BE2C (cell line): Measurements from ENCODE around the gene APRT.

ENCODE experiments used
- DNase-seq: peaks from one replicate; pipeline ENCODE4 v3.0.0-alpha.2; 2020
- H3K27me3 ChIP-seq: fragments of 250-450 bp; sonication (Bioruptor Pico); 2 replicates; pipeline ENCODE4 v1.5.1; 2020; ENCODE audit warnings: mild to moderate bottlenecking
- H3K36me3 ChIP-seq: fragments of 250-450 bp; sonication (Bioruptor Pico); 2 replicates; pipeline ENCODE4 v1.5.1; 2020; ENCODE audit warnings: mild to moderate bottlenecking
- H3K4me1 ChIP-seq: fragments of 250-450 bp; sonication (Bioruptor Pico); 2 replicates; pipeline ENCODE4 v1.5.1; 2020
- H3K4me3 ChIP-seq: 2 replicates; pipeline ENCODE4 v1.5.1; 2011; ENCODE audit warnings: low read depth, low read length
- H3K9me3 ChIP-seq: fragments of 250-450 bp; sonication (Bioruptor Pico); 2 replicates; pipeline ENCODE4 v1.5.1; 2020
- CTCF ChIP-seq: IDR thresholded peaks from 2 replicates; pipeline ENCODE4 v1.5.1; 2012; ENCODE audit warnings: mild to moderate bottlenecking, low read depth, low read length

The APRT gene

DNA sequence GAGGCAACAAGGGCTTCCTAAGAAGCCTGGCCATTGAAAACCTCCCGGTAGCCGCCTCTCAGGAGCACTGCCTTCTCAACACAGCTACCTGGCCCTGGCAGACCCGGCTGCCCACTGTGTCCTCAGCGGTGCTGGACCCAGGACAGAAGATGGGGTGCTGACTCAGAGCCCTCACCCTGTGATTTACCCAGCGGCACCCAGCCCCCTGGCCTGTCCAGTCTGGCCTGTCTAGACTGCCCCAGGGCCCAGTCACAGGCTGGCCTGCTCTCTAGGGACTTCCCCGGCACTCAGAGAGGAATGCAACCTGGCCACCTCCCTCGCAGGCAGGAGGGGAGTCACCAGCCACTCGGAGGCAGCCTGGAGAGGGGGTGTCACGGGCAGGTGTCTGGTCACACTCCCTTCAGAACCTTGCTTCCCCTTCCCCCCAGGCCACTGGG, 46.8 kb downstream of the APRT start:
- H3K27me3 ChIP-seq, result peaks cover 2% of the 10 kb centered on the region
- no peaks in the 10 kb centered on the region for H3K36me3 ChIP-seq
- H3K4me1 ChIP-seq, result peaks cover 14% of the 10 kb centered on the region
- H3K4me3 ChIP-seq, result no peak overlapping the region
- TF ChIP-seq CTCF, result no peak
- no peak for DNase-seq
- H3K9me3 ChIP-seq, result no peaks in the 10 kb centered on the region

DNA sequence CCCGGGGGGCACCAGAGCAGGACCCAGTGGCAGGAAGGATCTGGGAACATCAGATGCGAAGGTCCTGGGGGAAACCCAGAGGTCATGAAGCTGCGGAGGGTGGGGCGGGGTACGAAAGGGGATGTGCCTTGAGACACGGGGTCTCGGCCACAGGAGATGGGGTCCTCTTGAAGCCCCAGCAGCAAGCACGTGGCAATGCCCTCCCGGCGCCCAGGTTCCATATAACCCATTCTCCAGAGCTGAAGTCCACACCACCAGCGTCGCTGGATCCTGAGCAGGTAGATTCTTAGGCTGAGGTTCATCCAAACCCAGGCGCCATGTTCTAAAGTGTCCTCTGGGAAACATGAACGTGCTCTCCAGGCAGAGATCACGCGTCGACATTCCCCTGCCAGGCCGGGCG, 47.6 kb downstream of the APRT start:
- Histone ChIP-seq H3K36me3 (no peaks in the 10 kb centered on the region), H3K4me3 (no peak overlapping the region), H3K4me1 (peaks cover 11% of the 10 kb centered on the region), H3K9me3 (no peaks in the 10 kb centered on the region), H3K27me3 (no peaks in the 10 kb centered on the region)
- no peak for TF ChIP-seq CTCF
- no peak for DNase-seq

- no peak for TF ChIP-seq CTCF
- Histone ChIP-seq H3K9me3 (no peaks in the 10 kb centered on the region), H3K4me3 (no peak overlapping the region), H3K36me3 (no peaks in the 10 kb centered on the region), H3K27me3 (no peaks in the 10 kb centered on the region), H3K4me1 (peaks cover 11% of the 10 kb centered on the region)
- no peak for DNase-seq
Observed at GRCh38 chr16:88763502-88764053, 48.1 kb downstream of the APRT start.

GRCh38 chr16:88762941-88763340, 48.8 kb downstream of the APRT start:
- Histone ChIP-seq H3K4me3 (no peak overlapping the region), H3K36me3 (no peaks in the 10 kb centered on the region), H3K9me3 (no peaks in the 10 kb centered on the region), H3K27me3 (no peaks in the 10 kb centered on the region), H3K4me1 (peaks cover 8% of the 10 kb centered on the region)
- DNase-seq, result no peak
- TF ChIP-seq CTCF, result no peak

DNA sequence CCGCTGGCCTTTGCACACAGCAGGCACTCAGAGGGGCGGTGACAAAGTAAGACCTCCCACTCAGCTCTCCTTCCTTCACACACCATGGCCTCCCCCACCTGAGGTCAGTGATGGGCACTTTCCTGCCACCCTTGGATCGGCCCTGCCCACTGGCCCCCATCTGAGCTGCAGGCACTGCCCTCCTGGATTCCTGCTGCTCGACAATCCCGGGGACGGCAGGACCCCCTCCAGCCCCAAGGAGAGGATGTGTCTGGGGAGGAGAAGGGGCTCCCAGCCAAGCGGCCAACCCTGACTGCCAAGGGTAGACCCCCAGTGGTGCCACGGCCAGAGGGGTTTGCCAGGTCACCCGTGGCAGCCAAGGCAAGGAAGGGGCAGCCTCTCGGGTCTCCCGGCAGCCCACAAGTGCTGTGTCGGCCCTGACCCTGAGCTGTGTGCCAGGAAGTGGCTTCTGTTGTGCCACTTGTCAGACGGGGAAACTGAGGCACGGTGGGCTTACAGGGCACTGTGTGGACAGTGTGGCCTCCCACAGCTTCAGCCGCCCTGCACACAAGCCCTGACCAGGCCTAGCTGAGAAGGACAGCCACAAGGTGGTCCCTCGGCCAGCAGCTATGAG, 49.4 kb downstream of the APRT start:
- H3K4me3 ChIP-seq, result no peak overlapping the region
- H3K9me3 ChIP-seq, result no peaks in the 10 kb centered on the region
- no peaks in the 10 kb centered on the region for H3K27me3 ChIP-seq
- no peak for DNase-seq
- no peaks in the 10 kb centered on the region for H3K36me3 ChIP-seq
- peaks cover 8% of the 10 kb centered on the region for H3K4me1 ChIP-seq
- TF ChIP-seq CTCF, result no peak

DNA sequence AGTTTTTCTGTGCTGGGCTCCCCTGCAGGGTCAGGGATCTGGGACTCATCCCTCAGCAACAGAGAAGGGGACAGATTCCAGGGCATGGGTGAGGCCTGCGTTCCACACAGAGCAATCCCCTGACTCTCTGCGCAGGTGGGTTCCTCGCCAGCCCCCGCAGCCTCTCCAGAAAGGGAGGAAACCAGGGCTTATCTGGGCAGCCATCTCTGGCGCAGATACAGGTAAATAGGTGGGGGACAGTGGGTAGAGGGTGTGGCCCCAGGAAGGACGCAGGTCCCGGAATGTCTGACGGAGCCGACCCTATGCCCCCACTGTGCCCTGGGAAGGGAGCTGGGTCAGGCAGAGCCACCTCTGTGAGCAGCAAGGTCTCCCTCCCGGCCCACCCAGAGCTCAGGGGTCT, 49.9 kb downstream of the APRT start:
- H3K27me3 ChIP-seq, result no peaks in the 10 kb centered on the region
- no peak overlapping the region for H3K4me3 ChIP-seq
- DNase-seq, result no peak
- no peaks in the 10 kb centered on the region for H3K36me3 ChIP-seq
- H3K9me3 ChIP-seq, result no peaks in the 10 kb centered on the region
- peaks cover 8% of the 10 kb centered on the region for H3K4me1 ChIP-seq
- TF ChIP-seq CTCF, result no peak
